DMS153 treated with DMSO at 0.1 percent for 48 hours (cell line): ENCODE data around the gene WNT9B.
"Not testable (repeated sequence)": the region's sequence is repeated elsewhere in the genome, so short reads cannot be mapped to it uniquely, and the experiment has no call there.

Experiments
- DNase-seq: peaks from one replicate; lab custom pipeline; 2025; ENCODE audit not compliant: unreplicated experiment; lab: John Stamatoyannopoulos, UW

Gene WNT9B

GRCh38 chr17:46903762-46904672 lies 52.6 kb downstream of the WNT9B start:
- DNase-seq = no peak

DNA sequence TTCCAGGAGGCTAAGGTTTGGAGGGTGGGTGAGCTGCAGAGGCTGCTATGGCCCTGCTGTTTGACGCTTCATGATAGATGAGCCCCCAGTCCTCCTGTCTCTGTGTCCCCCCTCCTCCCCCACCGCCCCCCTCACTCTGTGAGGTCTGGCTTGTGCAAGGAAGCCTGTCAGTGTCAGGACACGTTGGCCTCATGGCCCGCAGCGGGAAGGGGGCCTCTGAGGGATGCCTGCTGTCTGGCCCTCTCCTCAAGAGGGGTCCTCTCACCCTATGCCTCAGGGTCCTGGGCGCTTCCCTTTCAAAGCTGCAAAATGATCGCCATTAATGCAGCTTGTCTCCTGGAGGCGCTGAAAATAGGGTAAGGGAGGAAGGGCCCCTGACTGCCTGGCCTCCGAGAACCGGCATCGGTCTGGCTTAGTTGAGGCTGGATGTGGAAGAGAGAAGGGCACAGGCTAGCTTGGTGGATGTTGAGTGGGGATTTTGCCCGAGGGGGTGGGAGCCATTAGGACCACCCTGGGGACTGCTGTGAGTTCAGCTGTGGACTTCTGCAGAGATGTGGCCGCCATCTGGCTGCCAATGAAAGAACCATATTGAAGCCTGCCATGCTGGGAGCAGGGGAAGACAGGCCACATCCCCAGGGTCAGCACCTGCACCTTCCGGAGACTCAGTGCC lies 56.8 kb downstream of the WNT9B start:
- DNase-seq = no peak

- DNase-seq = no peak
These were observed 59.0 kb downstream of the WNT9B start for GRCh38 chr17:46910179-46910927.

DNA sequence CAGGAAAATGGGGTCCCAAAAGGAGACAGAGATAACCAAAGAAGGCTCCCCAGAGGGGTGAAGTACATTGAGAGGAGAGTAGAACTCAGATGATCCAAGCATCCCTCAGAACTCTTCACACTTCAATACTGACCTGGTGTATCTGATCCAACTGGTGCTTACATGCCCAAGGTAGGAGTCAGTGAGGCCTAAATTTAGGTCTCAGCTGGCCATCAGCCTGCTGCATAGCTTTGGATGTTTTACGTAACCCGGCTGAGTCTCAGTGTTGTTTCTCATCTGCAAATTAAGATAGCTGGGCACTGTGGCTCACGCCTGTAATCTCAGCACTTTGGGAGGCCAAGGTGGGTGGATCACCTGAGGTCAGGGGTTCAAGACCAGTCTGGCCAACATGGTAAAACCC lies 59.9 kb downstream of the WNT9B start:
- DNase-seq = no peak

DNA sequence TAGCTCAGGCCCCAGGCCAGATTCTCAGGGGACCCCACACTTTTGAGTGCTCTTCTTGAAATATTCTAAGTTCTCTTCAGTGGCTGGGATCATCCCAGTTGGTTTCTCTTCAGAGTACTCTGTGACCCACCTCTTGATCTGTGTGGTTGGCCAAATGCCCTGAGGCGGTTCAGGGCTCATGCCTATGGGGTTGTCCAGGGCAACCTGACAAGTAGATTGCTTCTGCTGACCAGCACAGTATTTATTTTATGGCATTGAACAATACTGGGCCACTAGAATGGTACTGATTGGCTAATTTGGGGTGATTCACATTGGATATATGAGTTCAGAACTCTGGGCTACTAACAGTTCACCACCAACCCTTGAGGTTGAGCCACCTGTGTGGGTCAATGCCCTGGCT lies 64.2 kb downstream of the WNT9B start:
- DNase-seq = no peak

GRCh38 chr17:46916211-46916610 lies 64.8 kb downstream of the WNT9B start:
- DNase-seq = no peak

- no peak for DNase-seq
These were observed 65.2 kb downstream of the WNT9B start for GRCh38 chr17:46916623-46917022.

DNA sequence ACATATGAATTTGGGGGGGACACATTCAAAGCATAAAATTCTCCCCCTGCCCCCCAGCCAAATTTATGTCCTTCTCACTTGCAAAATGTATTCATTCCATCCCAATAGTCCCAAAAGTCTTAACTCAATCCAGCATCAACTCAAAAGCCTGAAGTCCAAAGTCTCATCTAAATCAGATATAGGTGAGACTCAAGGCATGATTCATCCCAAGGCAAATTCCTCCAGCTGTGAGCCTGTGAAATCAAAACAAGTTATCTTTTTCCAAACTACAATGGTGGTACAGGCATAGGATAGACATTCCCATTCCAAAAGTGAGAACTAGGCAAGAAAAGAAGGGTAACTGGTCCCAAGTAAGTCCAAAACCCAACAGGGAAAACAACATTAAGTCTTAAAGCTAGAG lies 65.7 kb downstream of the WNT9B start:
- DNase-seq = no peak

DNA sequence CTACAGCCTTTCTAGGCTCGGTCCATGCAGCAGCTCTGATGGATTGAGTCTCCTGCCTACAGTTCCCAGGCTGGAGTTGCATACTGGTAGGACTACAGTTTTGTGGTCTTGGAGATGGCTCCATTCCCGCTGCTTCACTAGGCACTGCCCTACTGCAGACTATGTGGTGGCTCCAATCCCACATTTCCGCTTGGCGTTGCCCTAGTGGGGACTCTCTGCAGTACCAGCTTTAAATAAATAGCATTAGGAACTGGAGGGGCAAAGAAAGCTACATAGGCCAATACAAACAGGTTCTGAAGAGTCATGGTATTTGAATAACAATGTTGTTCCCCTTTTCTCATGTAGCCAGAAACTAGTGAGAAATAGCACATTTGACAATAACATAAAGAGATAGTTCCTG lies 66.1 kb downstream of the WNT9B start:
- no peak for DNase-seq

DNA sequence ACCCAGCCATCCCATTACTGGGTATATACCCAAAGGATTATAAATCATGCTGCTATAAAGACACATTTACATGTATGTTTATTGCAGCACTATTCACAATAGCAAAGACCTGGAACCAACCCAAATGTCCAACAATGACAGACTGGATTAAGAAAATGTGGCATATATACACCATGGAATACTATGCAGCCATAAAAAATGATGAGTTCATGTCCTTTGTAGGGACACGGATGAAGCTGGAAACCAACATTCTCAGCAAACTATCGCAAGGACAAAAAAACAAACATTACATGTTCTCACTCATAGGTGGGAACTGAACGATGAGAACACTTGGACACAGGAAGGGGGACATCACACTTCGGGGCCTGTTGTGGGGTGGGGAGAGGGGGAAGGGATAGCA lies 70.6 kb downstream of the WNT9B start:
- DNase-seq = not testable (repeated sequence)

- DNase-seq = no peak
These were observed 71.1 kb downstream of the WNT9B start for GRCh38 chr17:46922487-46922803.

GRCh38 chr17:46922804-46923635 lies 71.6 kb downstream of the WNT9B start, which contains the start of gene GOSR2:
Gene GOSR2 (plus strand): TSS chr17:46923160. CDS start chr17:46923193, 33 bp downstream.
- peak; percentile 98 for DNase-seq

- DNase-seq = no peak
These were observed 73.9 kb downstream of the WNT9B start for GRCh38 chr17:46925185-46925868.

DNA sequence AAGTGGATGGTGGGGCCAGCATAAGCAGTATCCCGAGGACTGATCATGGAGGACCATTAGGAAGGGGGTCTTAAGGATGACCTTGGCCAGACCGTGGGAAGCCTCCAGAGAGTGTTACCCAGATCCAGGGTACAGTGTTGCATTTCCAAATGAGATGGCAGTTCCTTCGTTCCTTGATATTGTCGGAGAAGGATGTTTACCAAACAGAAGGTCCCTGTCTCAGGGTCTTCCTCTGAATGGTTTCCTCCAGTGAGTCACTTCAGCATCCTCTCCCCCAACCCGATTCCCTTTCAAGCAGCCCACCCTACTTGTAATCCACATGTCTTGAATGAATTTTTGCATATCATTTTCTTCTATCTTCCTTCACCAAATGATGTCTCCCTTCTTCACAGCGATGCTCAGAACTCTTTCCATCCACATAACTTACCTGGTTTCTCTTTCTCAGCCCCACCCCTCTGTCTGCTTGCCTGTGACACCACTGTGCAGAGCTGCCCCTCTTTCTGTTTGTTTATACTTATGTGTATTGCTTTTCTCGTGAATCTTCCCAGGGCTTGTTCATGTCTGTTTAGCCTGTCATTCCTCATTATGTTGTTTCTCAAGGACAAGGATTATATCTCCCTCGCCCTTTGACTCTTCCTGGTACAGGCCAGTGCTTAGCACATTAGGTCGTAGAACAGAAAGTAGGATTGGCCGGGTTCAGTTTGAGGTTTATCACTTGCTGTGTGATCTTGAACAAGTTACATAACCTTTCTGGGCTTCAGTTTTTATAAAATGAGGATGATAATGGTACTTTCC lies 77.3 kb downstream of the WNT9B start:
- DNase-seq = no peak

- DNase-seq = no peak
These were observed 78.0 kb downstream of the WNT9B start for GRCh38 chr17:46929413-46929812.

DNA sequence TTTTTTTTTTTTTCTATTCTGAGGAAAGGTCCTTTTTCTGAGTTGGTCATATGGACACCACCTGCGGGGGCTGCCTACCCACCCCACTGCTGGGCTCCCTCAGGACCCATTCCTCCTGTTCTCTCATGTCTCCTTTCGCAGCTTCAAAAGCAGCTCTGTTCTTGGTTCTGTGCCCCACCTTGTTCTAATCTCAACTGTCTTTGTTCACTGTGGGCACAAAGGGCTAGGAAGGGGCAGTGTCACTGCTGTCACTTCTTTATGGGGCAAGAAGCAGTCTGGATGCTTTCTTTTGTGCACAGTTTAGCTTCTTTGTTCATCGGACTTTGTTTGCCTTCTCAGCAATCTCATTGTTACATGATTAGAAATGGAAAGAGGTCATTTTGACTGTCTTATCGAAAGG lies 78.7 kb downstream of the WNT9B start:
- no peak for DNase-seq

GRCh38 chr17:46931596-46931995 lies 80.2 kb downstream of the WNT9B start:
- DNase-seq = no peak

DNA sequence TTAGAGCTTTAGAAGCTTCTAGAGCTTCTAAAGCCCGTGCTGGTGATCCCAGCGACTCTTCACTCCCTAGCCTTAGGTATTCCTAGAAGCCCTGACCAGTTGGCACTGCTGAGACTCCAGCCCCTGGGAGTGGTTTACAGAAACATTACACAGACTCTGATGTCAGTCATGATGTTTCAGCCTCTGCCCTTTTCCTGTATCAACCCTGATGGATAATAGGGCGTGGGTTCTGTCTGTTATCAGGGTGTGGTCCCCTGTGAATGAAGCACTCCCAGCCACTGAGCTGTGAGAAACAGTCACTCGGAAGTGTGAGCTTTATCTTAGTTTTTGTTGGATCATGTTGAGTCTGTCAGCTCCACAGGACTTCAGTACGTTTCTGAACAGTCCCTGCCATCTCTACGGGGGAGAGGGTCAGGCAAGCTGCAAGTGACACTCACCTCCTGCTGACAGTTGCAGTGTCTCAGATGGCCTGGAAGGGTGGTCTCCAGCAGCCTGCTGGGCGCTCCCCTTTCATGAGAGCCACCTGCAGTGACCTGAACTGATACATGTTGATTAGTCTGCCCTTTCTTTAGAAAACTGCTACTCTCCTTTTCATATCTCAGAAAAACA lies 84.4 kb downstream of the WNT9B start:
- no peak for DNase-seq
